ENCODE data around the gene KDM6B. TPM values are rescaled to one million over a fixed set of nuclear protein-coding genes. Genes with fewer than 3 reads are reported as not detected.

The KDM6B gene
- polyA plus RNA-seq, 1 donor from 2014 or later = 2.5 TPM

DNA sequence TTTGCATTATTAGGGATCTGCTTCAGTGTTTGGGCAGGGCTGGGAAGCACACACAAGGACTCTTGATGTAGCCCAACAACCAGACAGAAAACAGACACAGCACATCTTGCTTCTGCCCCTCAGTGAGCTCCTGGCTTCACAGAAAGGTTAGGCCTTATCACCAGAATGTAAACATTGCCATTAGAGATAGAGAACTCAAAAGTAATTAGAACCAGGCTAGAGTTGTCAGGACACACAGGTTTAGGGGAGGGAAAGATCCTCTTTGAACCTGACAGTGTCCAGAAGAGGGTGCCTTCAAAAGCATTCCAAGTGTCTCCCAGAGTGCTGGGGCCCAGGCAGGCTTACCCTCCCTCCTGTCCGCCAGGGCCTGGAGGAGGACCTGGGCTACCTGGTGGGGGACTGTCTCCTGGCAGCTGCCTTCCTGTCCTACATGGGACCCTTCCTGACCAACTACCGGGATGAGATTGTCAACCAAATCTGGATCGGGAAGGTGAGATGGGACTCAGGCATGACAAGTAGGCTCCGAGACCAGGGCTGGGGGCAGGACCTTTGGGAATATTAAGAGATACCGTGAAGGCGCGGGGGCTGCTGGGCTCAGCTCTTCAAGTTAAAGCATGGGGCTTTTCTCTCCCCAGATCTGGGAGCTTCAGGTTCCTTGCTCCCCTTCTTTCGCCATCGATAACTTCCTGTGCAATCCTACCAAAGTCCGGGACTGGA lies 16.9 kb upstream of the KDM6B start:
- no peaks in the 10 kb centered on the region for H3K9me2 ChIP-seq (ENCODE audit: insufficient read depth, low read length)
- H3K4me3 ChIP-seq (ENCODE audit: low read length) = no peak overlapping the region
- no peaks in the 10 kb centered on the region for H3K79me2 ChIP-seq (replicated peaks; ENCODE audit: insufficient read depth, low read length)
- TF ChIP-seq EZH2 (IDR thresholded peaks at IDR 0.05; ENCODE audit: borderline replicate concordance, insufficient read depth, low read length, poor library complexity, severe bottlenecking) = no peak
- no peak for TF ChIP-seq MXI1 (conservative IDR thresholded peaks at IDR 0.05; ENCODE audit: poor library complexity, severe bottlenecking)
- TF ChIP-seq TAF1 (IDR thresholded peaks at IDR 0.05; ENCODE audit: low read depth) = no peak
- TF ChIP-seq POLR2AphosphoS5 (IDR thresholded peaks at IDR 0.05) = no peak
- no peak overlapping the region for H3K4me2 ChIP-seq (ENCODE audit: low read length)
- H3K27me3 ChIP-seq (ENCODE audit: insufficient read depth, low read depth, low read length) = no peaks in the 10 kb centered on the region
- H3K27ac ChIP-seq (ENCODE audit: low read length) = no peak overlapping the region
- no peaks in the 10 kb centered on the region for H3K36me3 ChIP-seq (ENCODE audit: insufficient read depth, low read length)
- H3K9me3 ChIP-seq (ENCODE audit: low read length) = no peaks in the 10 kb centered on the region
- H2AFZ ChIP-seq (ENCODE audit: low read depth, low read length) = no peak overlapping the region
- no peaks in the 10 kb centered on the region for H4K20me1 ChIP-seq (ENCODE audit: insufficient read depth)
- no peak overlapping the region for H3K9ac ChIP-seq (ENCODE audit: low read length)
- no peaks in the 10 kb centered on the region for H3F3A ChIP-seq (ENCODE audit: insufficient read depth, low read length, poor library complexity, severe bottlenecking)

DNA sequence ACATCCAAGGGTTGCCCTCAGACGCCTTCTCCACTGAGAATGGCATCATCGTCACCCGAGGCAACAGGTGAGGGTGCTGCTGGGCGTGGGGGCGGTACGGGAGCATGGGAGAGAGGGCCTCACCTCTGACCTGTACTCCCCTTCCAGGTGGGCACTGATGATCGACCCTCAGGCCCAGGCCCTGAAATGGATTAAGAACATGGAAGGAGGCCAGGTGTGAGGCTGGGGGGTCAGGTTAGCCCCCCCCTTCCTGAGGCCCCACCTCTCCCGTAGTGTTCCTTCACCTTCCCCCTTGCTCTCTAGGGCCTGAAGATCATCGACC lies 16.4 kb upstream of the KDM6B start:
- Histone ChIP-seq H3K9me3 (ENCODE audit: low read length) (no peaks in the 10 kb centered on the region), H3K27me3 (ENCODE audit: insufficient read depth, low read depth, low read length) (no peaks in the 10 kb centered on the region), H2AFZ (ENCODE audit: low read depth, low read length) (no peak overlapping the region), H3K4me2 (ENCODE audit: low read length) (no peak overlapping the region), H3F3A (ENCODE audit: insufficient read depth, low read length, poor library complexity, severe bottlenecking) (no peaks in the 10 kb centered on the region), H3K9ac (ENCODE audit: low read length) (no peak overlapping the region), H4K20me1 (ENCODE audit: insufficient read depth) (no peaks in the 10 kb centered on the region), H3K36me3 (ENCODE audit: insufficient read depth, low read length) (no peaks in the 10 kb centered on the region), H3K27ac (ENCODE audit: low read length) (no peak overlapping the region), H3K79me2 (replicated peaks; ENCODE audit: insufficient read depth, low read length) (no peaks in the 10 kb centered on the region), H3K4me3 (ENCODE audit: low read length) (no peak overlapping the region), H3K9me2 (ENCODE audit: insufficient read depth, low read length) (no peaks in the 10 kb centered on the region)
- TF ChIP-seq REST (IDR thresholded peaks at IDR 0.05; ENCODE audit: borderline replicate concordance) (no peak), EP300 (conservative IDR thresholded peaks at IDR 0.05; ENCODE audit: poor library complexity, severe bottlenecking) (no peak), EZH2 (IDR thresholded peaks at IDR 0.05; ENCODE audit: borderline replicate concordance, insufficient read depth, low read length, poor library complexity, severe bottlenecking) (no peak), TAF1 (IDR thresholded peaks at IDR 0.05; ENCODE audit: low read depth) (no peak), RAD21 (conservative IDR thresholded peaks at IDR 0.05) (no peak), POLR2AphosphoS5 (IDR thresholded peaks at IDR 0.05) (no peak), MXI1 (conservative IDR thresholded peaks at IDR 0.05; ENCODE audit: poor library complexity, severe bottlenecking) (no peak), SMC3 (conservative IDR thresholded peaks at IDR 0.05; ENCODE audit: poor library complexity) (no peak)
- TF ChIP-seq, protein P1, sequence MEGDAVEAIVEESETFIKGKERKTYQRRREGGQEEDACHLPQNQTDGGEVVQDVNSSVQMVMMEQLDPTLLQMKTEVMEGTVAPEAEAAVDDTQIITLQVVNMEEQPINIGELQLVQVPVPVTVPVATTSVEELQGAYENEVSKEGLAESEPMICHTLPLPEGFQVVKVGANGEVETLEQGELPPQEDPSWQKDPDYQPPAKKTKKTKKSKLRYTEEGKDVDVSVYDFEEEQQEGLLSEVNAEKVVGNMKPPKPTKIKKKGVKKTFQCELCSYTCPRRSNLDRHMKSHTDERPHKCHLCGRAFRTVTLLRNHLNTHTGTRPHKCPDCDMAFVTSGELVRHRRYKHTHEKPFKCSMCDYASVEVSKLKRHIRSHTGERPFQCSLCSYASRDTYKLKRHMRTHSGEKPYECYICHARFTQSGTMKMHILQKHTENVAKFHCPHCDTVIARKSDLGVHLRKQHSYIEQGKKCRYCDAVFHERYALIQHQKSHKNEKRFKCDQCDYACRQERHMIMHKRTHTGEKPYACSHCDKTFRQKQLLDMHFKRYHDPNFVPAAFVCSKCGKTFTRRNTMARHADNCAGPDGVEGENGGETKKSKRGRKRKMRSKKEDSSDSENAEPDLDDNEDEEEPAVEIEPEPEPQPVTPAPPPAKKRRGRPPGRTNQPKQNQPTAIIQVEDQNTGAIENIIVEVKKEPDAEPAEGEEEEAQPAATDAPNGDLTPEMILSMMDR (IDR thresholded peaks at IDR 0.05; ENCODE audit: poor library complexity, severe bottlenecking) = no peak

All from neural cell (in vitro differentiated cells).